Mucosa of descending colon (tissue), 3 donors: ENCODE results near the gene NPW. TPM values are rescaled to one million over a fixed set of nuclear protein-coding genes. Genes with fewer than 3 reads are reported as not detected.
A peak's percentile ranks its signal among the peaks of the same experiment; 100 is the strongest.

ENCODE experiments used
- ATAC-seq: fragments of 200-7000 bp; cut with Tn5 transposase; one replicate; pipeline ENCODE4 v1.9.1; 2020; ENCODE audit warnings: mild to moderate bottlenecking, moderate library complexity
- DNase-seq, 3 donors: peaks; one replicate each; pipeline ENCODE4 v3.0.0-alpha.2; 2020
- H3K36me3 ChIP-seq: fragments of 200-600 bp; one replicate; pipeline ENCODE4 v1.8.0; 2021; ENCODE audit warnings: low read depth, mild to moderate bottlenecking
- H3K4me1 ChIP-seq: fragments of 200-600 bp; one replicate; pipeline ENCODE4 v1.8.0; 2021; ENCODE audit warnings: low read depth, mild to moderate bottlenecking
- H3K4me3 ChIP-seq: fragments of 200-600 bp; one replicate; pipeline ENCODE4 v1.8.0; 2021; ENCODE audit warnings: mild to moderate bottlenecking
- H3K9me3 ChIP-seq: fragments of 200-600 bp; one replicate; pipeline ENCODE4 v1.8.0; 2021; ENCODE audit warnings: mild to moderate bottlenecking
- CTCF ChIP-seq: fragments of 200-600 bp; IDR thresholded peaks from one replicate; pipeline ENCODE4 v1.8.0; 2022; ENCODE audit warnings: antibody characterized with exemption, mild to moderate bottlenecking
- intact Hi-C, 2 donors: fragments of 100-400 bp; cut with DNase I in 1 of 2; cut with micrococcal nuclease in 1 of 2; formaldehyde crosslinking; loops; one replicate each; pipeline versions ENCODE4 v1.11.0 to v1.11.1; 2022; cut with DNase I, micrococcal nuclease
- total RNA-seq, 3 donors: library from RNA; stranded (reverse); fragmentation: NEBNext Ultra II Directional in 2 of 3; extraction: Animal tissue kit (Norgen Biotek cat#: 25700) in 2 of 3; gene quantifications; one replicate each; pipeline versions ENCODE4 v1.2.1 to v1.2.4, GENCODE V29; 2021 to 2023
- donor health status: DM: no; HTN: no; CAD: no; lungs with moderate emphysema.
- donor health status: DM: no; HTN: no; CAD: no.
- donor health status: DM: no; HTN: yes; CAD: no.

NPW gene
- total RNA-seq, 3 donors from 2014 or later = 0.32 to 2.1 (median 0.60) TPM

- TF ChIP-seq CTCF = no peak
- intact Hi-C loops = no loop called here
- H3K4me3 ChIP-seq = no peak overlapping the region
- H3K4me1 ChIP-seq = peaks cover 40% of the 10 kb centered on the region
- ATAC-seq = no peak
- H3K36me3 ChIP-seq = peaks cover 5% of the 10 kb centered on the region
- DNase-seq = no peak
- H3K9me3 ChIP-seq = no peaks in the 10 kb centered on the region
Observed at GRCh38 chr16:2006317-2006716, 13.3 kb upstream of the NPW start.

GRCh38 chr16:2007081-2007836, 12.3 kb upstream of the NPW start:
- DNase-seq = peak in 2 of 3 donors; percentile 40 to 59
- intact Hi-C loops = no loop called here
- Histone ChIP-seq H3K4me1 (peaks cover 40% of the 10 kb centered on the region), H3K4me3 (no peak overlapping the region), H3K36me3 (no peaks in the 10 kb centered on the region), H3K9me3 (no peaks in the 10 kb centered on the region)
- ATAC-seq = no peak
- TF ChIP-seq CTCF = no peak

- H3K4me1 ChIP-seq = peaks cover 40% of the 10 kb centered on the region
- no peaks in the 10 kb centered on the region for H3K9me3 ChIP-seq
- H3K36me3 ChIP-seq = no peaks in the 10 kb centered on the region
- no peak for TF ChIP-seq CTCF
- peak; percentile 64 for ATAC-seq
- no peak overlapping the region for H3K4me3 ChIP-seq
- peak; percentile 56 to 80 (median 70) for DNase-seq
- intact Hi-C loops = no loop called here
Observed at GRCh38 chr16:2008009-2008526, 11.5 kb upstream of the NPW start.

- no peak for TF ChIP-seq CTCF
- DNase-seq = peak in 2 of 3 donors; percentile 58 to 62
- Histone ChIP-seq H3K4me1 (peaks cover 37% of the 10 kb centered on the region), H3K4me3 (peak overlapping the region; percentile 95), H3K9me3 (no peaks in the 10 kb centered on the region), H3K36me3 (no peaks in the 10 kb centered on the region)
- ATAC-seq = peak; percentile 4
- intact Hi-C loops = no loop called here
Observed at GRCh38 chr16:2008631-2009163, 10.9 kb upstream of the NPW start.

GRCh38 chr16:2009164-2009711, 10.3 kb upstream of the NPW start:
- intact Hi-C loops = no loop called here
- DNase-seq = peak in 2 of 3 donors; percentile 70 to 75

More at GRCh38 chr16:2009164-2009711, 10.3 kb upstream of the NPW start:
- Histone ChIP-seq H3K36me3 (no peaks in the 10 kb centered on the region), H3K9me3 (no peaks in the 10 kb centered on the region), H3K4me1 (peaks cover 31% of the 10 kb centered on the region), H3K4me3 (peak overlapping the region; percentile 95)
- no peak for TF ChIP-seq CTCF
- peak; percentile 22 for ATAC-seq
